HepG2 (cell line): ENCODE results near the gene PEX5L. TPM values are rescaled to one million over a fixed set of nuclear protein-coding genes. Genes with fewer than 3 reads are reported as not detected.

Experiments used
- ATAC-seq: fragments of 200-7000 bp; cut with Tn5 transposase; 3 replicates; pipeline ENCODE4 v1.9.1; 2020; ENCODE audit warnings: mild to moderate bottlenecking, moderate library complexity
- BruUV-seq: library from RNA; stranded (reverse); fragments of 400-500 nt; replicated peaks from 2 replicates; lab custom pipeline; 2021; lab: Mats Ljungman, UMichigan
- CTCF ChIA-PET: fragments of 300-600 bp; formaldehyde crosslinking; extraction: SDS; loops from one replicate; lab custom pipeline; 2021; ENCODE audit warnings: low total read pairs, inconsistent platforms, low intra/inter-chr PET ratio; lab: Yijun Ruan, JAX
- POLR2A ChIA-PET: fragments of 350-600 bp; sonication (Branson Sonifier 250); formaldehyde crosslinking; loops from one replicate; lab custom pipeline; 2020; ENCODE audit warnings: antibody characterized with exemption, inconsistent platforms; lab: Yijun Ruan, JAX
- DNase-seq: peaks from one replicate; pipeline ENCODE4 v3.0.0-alpha.2; 2015; ENCODE audit warnings: low spot score
- FAIRE-seq: peaks from 3 replicates; lab custom pipeline; 2011; peaks lifted over from hg19 to GRCh38; lab: Jason Lieb, UNC
- H2AFZ ChIP-seq: one replicate; pipeline ENCODE4 v1.6.1; 2011; ENCODE audit warnings: low read length, inconsistent platforms
- H3K27ac ChIP-seq: fragments of 300-600 bp; 3 replicates; pipeline ENCODE4 v1.8.0; 2011; ENCODE audit warnings: mixed run types, mild to moderate bottlenecking, mixed read lengths, low read length, inconsistent platforms; ENCODE audit not compliant: insufficient read depth; ENCODE audit errors: extremely low read length
- H3K27me3 ChIP-seq, 2 experiments: fragments of 200-600 bp in 1 of 2; 2 replicates in 1 of 2; 3 replicates in 1 of 2; pipeline versions ENCODE4 v1.6.0 to v1.8.0; 2011; ENCODE audit warnings: low read length in 2 of 2, mild to moderate bottlenecking in 2 of 2, moderate library complexity in 2 of 2, inconsistent platforms in 1 of 2; ENCODE audit not compliant: insufficient read depth in 2 of 2, control insufficient read depth in 1 of 2
- H3K36me3 ChIP-seq, 2 experiments: fragments of 200-600 bp in 1 of 2; replicated peaks in 1 of 2; 2 replicates in 1 of 2; 3 replicates in 1 of 2; pipeline versions ENCODE4 v1.5.1 to v1.8.0; 2011; ENCODE audit warnings: low read length in 2 of 2, inconsistent platforms in 1 of 2; ENCODE audit not compliant: insufficient read depth in 2 of 2, control insufficient read depth in 1 of 2
- H3K4me1 ChIP-seq: 2 replicates; pipeline ENCODE4 v1.5.1; 2012; ENCODE audit warnings: low read length, inconsistent platforms; ENCODE audit not compliant: insufficient read depth
- H3K4me2 ChIP-seq: 2 replicates; pipeline ENCODE4 v1.6.0; 2011; ENCODE audit warnings: low read depth, low read length, inconsistent platforms
- H3K4me3 ChIP-seq, 3 experiments: fragments of 200-600 bp in 1 of 3; sonication (generic), shearing (Covaris generic) in 1 of 3; replicated peaks in 1 of 3; 2 replicates each; pipeline ENCODE4 v1.5.1; 2011 to 2016; ENCODE audit warnings: low read length in 3 of 3, inconsistent platforms in 2 of 3, low read depth in 2 of 3, mild to moderate bottlenecking in 2 of 3, control low read depth in 1 of 3, mixed read lengths in 1 of 3; ENCODE audit not compliant: insufficient read depth in 1 of 3
- H3K79me2 ChIP-seq: one replicate; pipeline ENCODE4 v1.6.1; 2011; ENCODE audit warnings: low read length, inconsistent platforms; ENCODE audit not compliant: insufficient read depth
- H3K9ac ChIP-seq: 2 replicates; pipeline ENCODE4 v1.6.0; 2011; ENCODE audit warnings: mild to moderate bottlenecking, low read depth, low read length, inconsistent platforms; ENCODE audit not compliant: insufficient read depth
- H3K9me3 ChIP-seq: 2 replicates; pipeline ENCODE4 v1.5.1; 2012; ENCODE audit warnings: mild to moderate bottlenecking, low read length
- H4K20me1 ChIP-seq: 2 replicates; pipeline ENCODE4 v1.6.0; 2011; ENCODE audit warnings: inconsistent platforms, mild to moderate bottlenecking, low read length, moderate library complexity; ENCODE audit not compliant: insufficient read depth
- GFI1 ChIP-seq: sonication (generic); formaldehyde crosslinking; IDR thresholded peaks from 2 replicates; pipeline ENCODE4 v1.5.0; 2020; ENCODE audit warnings: missing genetic modification reagents, mild to moderate bottlenecking, borderline replicate concordance
- NAIF1 ChIP-seq: sonication (generic); formaldehyde crosslinking; IDR thresholded peaks from 2 replicates; pipeline ENCODE4 v1.5.0; 2020; ENCODE audit warnings: mild to moderate bottlenecking, missing genetic modification reagents, borderline replicate concordance
- PTBP1 ChIP-seq: fragments of 200-400 bp; formaldehyde crosslinking; IDR thresholded peaks from 2 replicates; pipeline ENCODE4 v1.6.1; 2018; ENCODE audit warnings: low read length, low read depth; ENCODE audit not compliant: poor library complexity, severe bottlenecking
- RBFOX2 ChIP-seq: fragments of 200-400 bp; formaldehyde crosslinking; IDR thresholded peaks from 2 replicates; pipeline ENCODE4 v1.6.1; 2017; ENCODE audit warnings: low read depth, mild to moderate bottlenecking, low read length
- ZFY ChIP-seq: sonication (generic); formaldehyde crosslinking; IDR thresholded peaks from 2 replicates; pipeline ENCODE4 v1.4.0; 2020; ENCODE audit warnings: missing genetic modification reagents
- ZNF331 ChIP-seq: sonication (generic); formaldehyde crosslinking; IDR thresholded peaks from 2 replicates; pipeline ENCODE4 v1.4.0; 2020; ENCODE audit warnings: missing genetic modification reagents
- ZNF644 ChIP-seq: IDR thresholded peaks from 2 replicates; pipeline ENCODE4 v1.6.1; 2016; ENCODE audit warnings: low read depth
- ZSCAN20 ChIP-seq: sonication (generic); formaldehyde crosslinking; IDR thresholded peaks from 2 replicates; pipeline ENCODE4 v1.4.0; 2020; ENCODE audit warnings: missing genetic modification reagents, mild to moderate bottlenecking, borderline replicate concordance
- ZZZ3 ChIP-seq: sonication (generic); formaldehyde crosslinking; IDR thresholded peaks from 2 replicates; pipeline ENCODE4 v1.4.0; 2020; ENCODE audit warnings: missing genetic modification reagents, mild to moderate bottlenecking, borderline replicate concordance
- WGBS: methylation state at CpG from one replicate; pipeline ENCODE4 v1.1.6; 2017; ENCODE audit warnings: low lambda C conversion rate; 5-methylcytosine and 5-hydroxymethylcytosine counted together
- in situ Hi-C: cut with HindIII; loops from 2 replicates; pipeline ENCODE4 v1.10.0; 2017; ENCODE audit warnings: low pct_unique_long_range_greater_than_20kb; ENCODE audit not compliant: extremely low pct_ligation_motif_present
- intact Hi-C: fragments of 100-400 bp; cut with micrococcal nuclease; formaldehyde crosslinking; loops from one replicate; pipeline ENCODE4 v1.10.0; 2022; ENCODE audit not compliant: unreplicated experiment
- polyA plus RNA-seq, 8 experiments: library from polyadenylated mRNA; depleted of rRNA in 3 of 8; stranded (reverse) in 7 of 8; unstranded in 1 of 8; fragments of >200 nt; fragmentation: Illumina TruSeq in 4 of 8; extraction: Trizol in 4 of 8; gene quantifications; 2 replicates each; pipeline versions ENCODE4 v1.2.1 to v1.2.3, GENCODE V29; 2011 to 2016; ENCODE audit warnings: low read depth in 4 of 8, missing spikeins in 1 of 8, mixed read lengths in 1 of 8; ENCODE audit not compliant: insufficient read depth in 1 of 8
- total RNA-seq, 5 experiments: library from RNA; depleted of rRNA; stranded (reverse); fragments of >200 nt; fragmentation: Illumina TruSeq; extraction: Trizol; gene quantifications; 2 replicates each; pipeline ENCODE4 v1.2.3, GENCODE V29; 2016; ENCODE audit warnings: low read depth in 1 of 5
- TF ChIP-seq, protein P1 (sequence below): IDR thresholded peaks from 2 replicates; pipeline ENCODE4 v1.6.1; 2016
- TF ChIP-seq, protein P2 (sequence below): sonication (generic); formaldehyde crosslinking; IDR thresholded peaks from 2 replicates; pipeline ENCODE4 v1.5.0; 2020; ENCODE audit warnings: mild to moderate bottlenecking, missing genetic modification reagents
- TF ChIP-seq, protein P3 (sequence below): sonication (generic); formaldehyde crosslinking; IDR thresholded peaks from 2 replicates; pipeline ENCODE4 v1.4.0; 2020; ENCODE audit warnings: missing genetic modification reagents; ENCODE audit errors: not compliant biosample characterization
- TF ChIP-seq, protein P4 (sequence below): sonication (generic); formaldehyde crosslinking; IDR thresholded peaks from 2 replicates; pipeline ENCODE4 v1.4.0; 2020; ENCODE audit warnings: missing genetic modification reagents
- TF ChIP-seq, protein P5 (sequence below): sonication (generic); formaldehyde crosslinking; IDR thresholded peaks from 2 replicates; pipeline ENCODE4 v1.5.1; 2020; ENCODE audit warnings: mild to moderate bottlenecking, missing genetic modification reagents, moderate library complexity

The PEX5L gene
- total and polyA plus RNA-seq, 2 of the 13 experiments (the other 11 are each of a cell fraction or from before 2014, with no cell fraction given), result not detected

DNA sequence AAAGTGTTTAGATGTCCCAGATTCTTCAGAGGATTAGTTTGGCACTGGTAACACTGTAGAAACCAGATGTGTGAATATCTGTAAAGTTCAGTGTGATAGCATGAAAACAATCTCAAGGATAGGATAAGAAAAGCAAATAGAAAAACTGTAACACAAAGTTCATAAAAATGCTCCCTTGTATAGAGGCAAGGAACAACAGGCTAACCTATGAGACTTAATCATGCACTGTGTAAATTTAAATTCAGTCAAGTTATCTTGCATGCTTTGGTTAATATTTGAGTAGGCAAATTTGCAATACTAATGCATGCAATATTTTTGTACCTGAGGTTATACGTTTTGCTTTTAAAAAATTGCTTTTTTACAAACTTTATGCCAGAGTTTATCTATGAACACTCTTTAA lies 239.5 kb downstream of the PEX5L start (continued):
- no peak for TF ChIP-seq ZNF644 (CRISPR knock-in tag)
- TF ChIP-seq PTBP1, result no peak
- TF ChIP-seq, protein P1, sequence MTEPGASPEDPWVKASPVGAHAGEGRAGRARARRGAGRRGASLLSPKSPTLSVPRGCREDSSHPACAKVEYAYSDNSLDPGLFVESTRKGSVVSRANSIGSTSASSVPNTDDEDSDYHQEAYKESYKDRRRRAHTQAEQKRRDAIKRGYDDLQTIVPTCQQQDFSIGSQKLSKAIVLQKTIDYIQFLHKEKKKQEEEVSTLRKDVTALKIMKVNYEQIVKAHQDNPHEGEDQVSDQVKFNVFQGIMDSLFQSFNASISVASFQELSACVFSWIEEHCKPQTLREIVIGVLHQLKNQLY (CRISPR knock-in tag), result no peak
- no peak for TF ChIP-seq ZNF331 (CRISPR knock-in tag)
- TF ChIP-seq, protein P2, sequence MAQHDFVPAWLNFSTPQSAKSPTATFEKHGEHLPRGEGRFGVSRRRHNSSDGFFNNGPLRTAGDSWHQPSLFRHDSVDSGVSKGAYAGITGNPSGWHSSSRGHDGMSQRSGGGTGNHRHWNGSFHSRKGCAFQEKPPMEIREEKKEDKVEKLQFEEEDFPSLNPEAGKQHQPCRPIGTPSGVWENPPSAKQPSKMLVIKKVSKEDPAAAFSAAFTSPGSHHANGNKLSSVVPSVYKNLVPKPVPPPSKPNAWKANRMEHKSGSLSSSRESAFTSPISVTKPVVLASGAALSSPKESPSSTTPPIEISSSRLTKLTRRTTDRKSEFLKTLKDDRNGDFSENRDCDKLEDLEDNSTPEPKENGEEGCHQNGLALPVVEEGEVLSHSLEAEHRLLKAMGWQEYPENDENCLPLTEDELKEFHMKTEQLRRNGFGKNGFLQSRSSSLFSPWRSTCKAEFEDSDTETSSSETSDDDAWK (CRISPR knock-in tag), result no peak
- TF ChIP-seq, all 625 proteins: peak for 0

DNA sequence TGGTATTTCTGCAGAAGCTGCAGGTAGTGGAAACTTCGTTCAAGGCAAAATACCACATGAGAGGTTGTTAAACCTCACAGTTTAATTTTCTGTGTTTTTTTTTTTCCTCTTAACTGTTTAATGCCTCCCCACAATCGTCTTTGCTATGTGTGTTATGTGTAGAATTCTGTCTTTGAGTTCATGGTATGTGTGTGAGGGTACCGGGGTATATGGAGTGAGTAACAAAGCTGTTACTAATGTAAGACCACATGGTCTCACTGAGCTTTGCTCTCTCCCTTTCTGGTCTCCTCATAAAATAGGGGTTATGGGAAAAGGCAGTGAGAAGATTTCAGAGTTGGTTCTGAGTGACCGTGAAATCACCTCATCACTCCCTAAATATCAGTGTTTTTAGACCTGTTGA lies 240.3 kb downstream of the PEX5L start:
- ChIA-PET CTCF (no interaction called here), POLR2A (no interaction called here)
- intact Hi-C loops (no loop called here), in situ Hi-C loops (no loop called here)
- FAIRE-seq (no peak), DNase-seq (no peak), ATAC-seq (peak; percentile 36)
- BruUV-seq, result no TSS peak
- 66% methylated on average over 4 of the region's 4 CpGs for WGBS
- H4K20me1 ChIP-seq, result no peaks in the 10 kb centered on the region
- no peak overlapping the region for H3K4me3 ChIP-seq
- H3K4me1 ChIP-seq, result peaks cover 10% of the 10 kb centered on the region; the same call in 1 of the 2 replicates
- no peaks in the 10 kb centered on the region for H3K79me2 ChIP-seq
- no peak overlapping the region for H3K4me2 ChIP-seq
- no peaks in the 10 kb centered on the region for H3K36me3 ChIP-seq
- no peak overlapping the region for H3K27ac ChIP-seq
- H3K9me3 ChIP-seq, result no peaks in the 10 kb centered on the region
- no peaks in the 10 kb centered on the region for H3K27me3 ChIP-seq
- no peak overlapping the region for H3K9ac ChIP-seq
- no peak overlapping the region for H2AFZ ChIP-seq
- TF ChIP-seq RBFOX2 (no peak), ZFY (CRISPR knock-in tag) (no peak), ZSCAN20 (CRISPR knock-in tag) (no peak), NAIF1 (CRISPR knock-in tag) (no peak), GFI1 (CRISPR knock-in tag) (no peak), ZZZ3 (CRISPR knock-in tag) (no peak)
- TF ChIP-seq, protein P3, sequence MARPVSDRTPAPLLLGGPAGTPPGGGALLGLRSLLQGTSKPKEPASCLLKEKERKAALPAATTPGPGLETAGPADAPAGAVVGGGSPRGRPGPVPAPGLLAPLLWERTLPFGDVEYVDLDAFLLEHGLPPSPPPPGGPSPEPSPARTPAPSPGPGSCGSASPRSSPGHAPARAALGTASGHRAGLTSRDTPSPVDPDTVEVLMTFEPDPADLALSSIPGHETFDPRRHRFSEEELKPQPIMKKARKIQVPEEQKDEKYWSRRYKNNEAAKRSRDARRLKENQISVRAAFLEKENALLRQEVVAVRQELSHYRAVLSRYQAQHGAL, result no peak
- TF ChIP-seq, protein P4, sequence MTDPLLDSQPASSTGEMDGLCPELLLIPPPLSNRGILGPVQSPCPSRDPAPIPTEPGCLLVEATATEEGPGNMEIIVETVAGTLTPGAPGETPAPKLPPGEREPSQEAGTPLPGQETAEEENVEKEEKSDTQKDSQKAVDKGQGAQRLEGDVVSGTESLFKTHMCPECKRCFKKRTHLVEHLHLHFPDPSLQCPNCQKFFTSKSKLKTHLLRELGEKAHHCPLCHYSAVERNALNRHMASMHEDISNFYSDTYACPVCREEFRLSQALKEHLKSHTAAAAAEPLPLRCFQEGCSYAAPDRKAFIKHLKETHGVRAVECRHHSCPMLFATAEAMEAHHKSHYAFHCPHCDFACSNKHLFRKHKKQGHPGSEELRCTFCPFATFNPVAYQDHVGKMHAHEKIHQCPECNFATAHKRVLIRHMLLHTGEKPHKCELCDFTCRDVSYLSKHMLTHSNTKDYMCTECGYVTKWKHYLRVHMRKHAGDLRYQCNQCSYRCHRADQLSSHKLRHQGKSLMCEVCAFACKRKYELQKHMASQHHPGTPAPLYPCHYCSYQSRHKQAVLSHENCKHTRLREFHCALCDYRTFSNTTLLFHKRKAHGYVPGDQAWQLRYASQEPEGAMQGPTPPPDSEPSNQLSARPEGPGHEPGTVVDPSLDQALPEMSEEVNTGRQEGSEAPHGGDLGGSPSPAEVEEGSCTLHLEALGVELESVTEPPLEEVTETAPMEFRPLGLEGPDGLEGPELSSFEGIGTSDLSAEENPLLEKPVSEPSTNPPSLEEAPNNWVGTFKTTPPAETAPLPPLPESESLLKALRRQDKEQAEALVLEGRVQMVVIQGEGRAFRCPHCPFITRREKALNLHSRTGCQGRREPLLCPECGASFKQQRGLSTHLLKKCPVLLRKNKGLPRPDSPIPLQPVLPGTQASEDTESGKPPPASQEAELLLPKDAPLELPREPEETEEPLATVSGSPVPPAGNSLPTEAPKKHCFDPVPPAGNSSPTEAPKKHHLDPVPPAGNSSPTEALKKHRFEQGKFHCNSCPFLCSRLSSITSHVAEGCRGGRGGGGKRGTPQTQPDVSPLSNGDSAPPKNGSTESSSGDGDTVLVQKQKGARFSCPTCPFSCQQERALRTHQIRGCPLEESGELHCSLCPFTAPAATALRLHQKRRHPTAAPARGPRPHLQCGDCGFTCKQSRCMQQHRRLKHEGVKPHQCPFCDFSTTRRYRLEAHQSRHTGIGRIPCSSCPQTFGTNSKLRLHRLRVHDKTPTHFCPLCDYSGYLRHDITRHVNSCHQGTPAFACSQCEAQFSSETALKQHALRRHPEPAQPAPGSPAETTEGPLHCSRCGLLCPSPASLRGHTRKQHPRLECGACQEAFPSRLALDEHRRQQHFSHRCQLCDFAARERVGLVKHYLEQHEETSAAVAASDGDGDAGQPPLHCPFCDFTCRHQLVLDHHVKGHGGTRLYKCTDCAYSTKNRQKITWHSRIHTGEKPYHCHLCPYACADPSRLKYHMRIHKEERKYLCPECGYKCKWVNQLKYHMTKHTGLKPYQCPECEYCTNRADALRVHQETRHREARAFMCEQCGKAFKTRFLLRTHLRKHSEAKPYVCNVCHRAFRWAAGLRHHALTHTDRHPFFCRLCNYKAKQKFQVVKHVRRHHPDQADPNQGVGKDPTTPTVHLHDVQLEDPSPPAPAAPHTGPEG, result no peak
- TF ChIP-seq, protein P5, sequence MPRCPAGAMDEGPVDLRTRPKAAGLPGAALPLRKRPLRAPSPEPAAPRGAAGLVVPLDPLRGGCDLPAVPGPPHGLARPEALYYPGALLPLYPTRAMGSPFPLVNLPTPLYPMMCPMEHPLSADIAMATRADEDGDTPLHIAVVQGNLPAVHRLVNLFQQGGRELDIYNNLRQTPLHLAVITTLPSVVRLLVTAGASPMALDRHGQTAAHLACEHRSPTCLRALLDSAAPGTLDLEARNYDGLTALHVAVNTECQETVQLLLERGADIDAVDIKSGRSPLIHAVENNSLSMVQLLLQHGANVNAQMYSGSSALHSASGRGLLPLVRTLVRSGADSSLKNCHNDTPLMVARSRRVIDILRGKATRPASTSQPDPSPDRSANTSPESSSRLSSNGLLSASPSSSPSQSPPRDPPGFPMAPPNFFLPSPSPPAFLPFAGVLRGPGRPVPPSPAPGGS (CRISPR knock-in tag), result no peak
